Activated CD8-positive, alpha-beta T cell treated with anti-CD3 and anti-CD28 coated beads for 36 hours (primary cell): ENCODE measurements around the gene PTPRN2. TPM values are rescaled to one million over a fixed set of nuclear protein-coding genes. Genes with fewer than 3 reads are reported as not detected.

Experiments
- ATAC-seq: fragments of 200-7000 bp; cut with Tn5 transposase; one replicate; pipeline ENCODE4 v1.10.0; 2021; ENCODE audit warnings: mild to moderate bottlenecking, moderate library complexity
- CTCF ChIA-PET: fragments of 350-600 bp; sonication (Branson Sonifier 250); formaldehyde crosslinking; loops from one replicate; lab custom pipeline; 2021; ENCODE audit warnings: antibody characterized with exemption; lab: Charles Lee
- POLR2A ChIA-PET: fragments of 350-600 bp; sonication (Branson Sonifier 250); formaldehyde crosslinking; loops from one replicate; lab custom pipeline; 2021; ENCODE audit warnings: antibody characterized with exemption; lab: Charles Lee
- DNase-seq: peaks from one replicate; pipeline ENCODE4 v3.0.0-alpha.2; 2020
- H3K27ac Mint-ChIP-seq: one replicate; pipeline ENCODE4 v1.8.0; 2021; ENCODE audit warnings: mild to moderate bottlenecking, mixed read lengths
- H3K27me3 Mint-ChIP-seq: one replicate; pipeline ENCODE4 v1.8.0; 2021; ENCODE audit warnings: mixed read lengths
- H3K36me3 Mint-ChIP-seq: one replicate; pipeline ENCODE4 v1.8.0; 2021; ENCODE audit warnings: low read depth, mixed read lengths
- H3K4me1 Mint-ChIP-seq: one replicate; pipeline ENCODE4 v1.8.0; 2021; ENCODE audit warnings: low read depth, mixed read lengths
- H3K4me3 Mint-ChIP-seq: one replicate; pipeline ENCODE4 v1.8.0; 2021; ENCODE audit warnings: mild to moderate bottlenecking, moderate library complexity, mixed read lengths
- H3K9me3 Mint-ChIP-seq: one replicate; pipeline ENCODE4 v1.8.0; 2021; ENCODE audit warnings: mixed read lengths
- intact Hi-C: fragments of 100-400 bp; cut with micrococcal nuclease; formaldehyde crosslinking; loops from one replicate; pipeline ENCODE4 v1.10.0; 2022
- total RNA-seq, 2 experiments: library from RNA; stranded (reverse); gene quantifications; one replicate each; pipeline ENCODE4 v1.2.3, GENCODE V29; 2021
- TF ChIP-seq, protein P1 (sequence below): fragments of 200-600 bp; IDR thresholded peaks from one replicate; pipeline ENCODE4 v1.8.0; 2022; ENCODE audit warnings: antibody characterized with exemption, mild to moderate bottlenecking

Gene PTPRN2
- total RNA-seq, 2 experiments from 2014 or later, result 0.49 to 0.65 TPM

GRCh38 chr7:158325530-158326381, 261.9 kb downstream of the PTPRN2 start:
- Mint-ChIP-seq H3K4me3 (no peak overlapping the region), H3K27me3 (peaks cover 8% of the 10 kb centered on the region), H3K9me3 (peaks cover 14% of the 10 kb centered on the region), H3K27ac (no peak overlapping the region), H3K36me3 (no peaks in the 10 kb centered on the region), H3K4me1 (no peaks in the 10 kb centered on the region)
- intact Hi-C loops, result no loop called here
- no peak for DNase-seq
- ATAC-seq, result no peak
- POLR2A ChIA-PET, result no interaction called here
- TF ChIP-seq, protein P1, sequence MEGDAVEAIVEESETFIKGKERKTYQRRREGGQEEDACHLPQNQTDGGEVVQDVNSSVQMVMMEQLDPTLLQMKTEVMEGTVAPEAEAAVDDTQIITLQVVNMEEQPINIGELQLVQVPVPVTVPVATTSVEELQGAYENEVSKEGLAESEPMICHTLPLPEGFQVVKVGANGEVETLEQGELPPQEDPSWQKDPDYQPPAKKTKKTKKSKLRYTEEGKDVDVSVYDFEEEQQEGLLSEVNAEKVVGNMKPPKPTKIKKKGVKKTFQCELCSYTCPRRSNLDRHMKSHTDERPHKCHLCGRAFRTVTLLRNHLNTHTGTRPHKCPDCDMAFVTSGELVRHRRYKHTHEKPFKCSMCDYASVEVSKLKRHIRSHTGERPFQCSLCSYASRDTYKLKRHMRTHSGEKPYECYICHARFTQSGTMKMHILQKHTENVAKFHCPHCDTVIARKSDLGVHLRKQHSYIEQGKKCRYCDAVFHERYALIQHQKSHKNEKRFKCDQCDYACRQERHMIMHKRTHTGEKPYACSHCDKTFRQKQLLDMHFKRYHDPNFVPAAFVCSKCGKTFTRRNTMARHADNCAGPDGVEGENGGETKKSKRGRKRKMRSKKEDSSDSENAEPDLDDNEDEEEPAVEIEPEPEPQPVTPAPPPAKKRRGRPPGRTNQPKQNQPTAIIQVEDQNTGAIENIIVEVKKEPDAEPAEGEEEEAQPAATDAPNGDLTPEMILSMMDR, result no peak
- CTCF ChIA-PET, result no interaction called here

DNA sequence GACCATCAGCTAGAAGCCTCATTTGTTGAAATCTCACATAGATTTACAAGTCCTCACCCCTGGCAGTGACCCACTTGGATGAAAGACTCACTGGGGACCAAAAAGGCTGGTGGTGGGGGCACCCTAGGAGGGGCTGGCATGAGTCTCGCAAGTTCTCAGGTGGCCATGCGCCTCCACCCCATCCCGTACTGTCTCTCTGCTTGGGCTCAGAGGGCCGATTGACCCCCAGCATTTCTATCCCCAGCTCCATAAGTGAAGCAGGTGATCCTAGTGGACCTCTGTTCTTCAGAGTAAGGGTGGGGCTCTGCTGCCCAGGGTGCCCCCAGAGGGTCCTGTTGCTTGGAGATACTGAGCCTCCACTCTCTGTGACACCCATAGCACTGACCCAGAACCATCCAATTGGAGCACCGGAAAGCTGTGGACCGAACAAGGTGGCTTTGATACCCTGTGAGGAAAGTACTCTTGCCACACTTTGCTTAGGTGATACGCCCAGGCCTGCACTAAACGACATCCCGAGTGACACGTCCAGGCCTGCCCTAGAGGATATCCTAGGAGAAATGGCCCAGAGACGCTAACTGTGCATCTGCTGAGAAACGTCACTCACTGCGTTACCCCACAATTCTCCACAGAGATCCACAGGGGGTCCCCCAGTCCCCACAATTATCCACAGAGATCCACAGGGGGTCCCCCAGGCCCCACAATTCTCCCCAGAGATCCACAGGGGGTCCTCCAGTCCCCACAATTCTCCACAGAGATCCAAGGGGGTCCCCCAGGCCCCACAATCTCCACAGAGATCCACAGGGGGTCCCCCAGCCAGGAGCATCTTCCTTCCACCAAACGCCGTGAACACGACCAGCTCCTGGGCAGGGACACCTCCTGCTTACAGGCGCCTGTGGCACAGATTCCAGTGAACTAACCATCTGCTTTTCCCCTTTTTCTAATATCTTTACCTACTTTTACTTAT, 262.9 kb downstream of the PTPRN2 start:
- DNase-seq (no peak), ATAC-seq (no peak)
- Mint-ChIP-seq H3K36me3 (no peaks in the 10 kb centered on the region), H3K4me3 (no peak overlapping the region), H3K27ac (no peak overlapping the region), H3K27me3 (peaks cover 8% of the 10 kb centered on the region), H3K9me3 (peaks cover 10% of the 10 kb centered on the region), H3K4me1 (no peaks in the 10 kb centered on the region)
- intact Hi-C loops, result no loop called here
- ChIA-PET CTCF (no interaction called here), POLR2A (no interaction called here)
- TF ChIP-seq, protein P1, result no peak

DNA sequence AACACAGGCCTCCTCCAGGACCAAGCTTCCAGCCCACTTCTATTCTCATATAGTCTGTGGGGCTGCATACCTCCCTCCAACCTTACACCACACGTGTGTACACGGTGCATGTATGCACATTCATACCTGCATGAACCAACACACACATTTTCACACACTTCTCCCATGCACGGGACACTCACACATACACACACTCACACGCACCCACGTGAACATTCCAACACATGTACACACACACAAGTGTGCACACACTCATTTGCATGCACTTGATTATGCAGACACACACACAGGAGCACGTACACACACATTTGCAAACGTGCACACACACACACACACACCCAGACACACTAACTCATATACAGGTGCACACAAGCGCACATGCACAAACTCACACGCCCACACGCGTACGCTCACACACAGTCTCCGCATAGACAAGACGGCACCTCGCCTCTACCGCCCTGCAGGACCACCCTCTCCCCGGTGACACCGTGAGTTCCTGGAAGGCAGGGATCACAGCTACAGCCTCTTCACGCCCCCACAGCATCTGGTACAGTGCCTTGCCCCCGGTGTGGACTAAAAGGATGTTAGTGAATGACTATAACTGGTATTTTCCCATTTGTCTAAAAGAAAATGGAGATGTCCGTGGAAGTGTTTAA, 263.8 kb downstream of the PTPRN2 start:
- Mint-ChIP-seq H3K9me3 (peaks cover 10% of the 10 kb centered on the region), H3K4me1 (no peaks in the 10 kb centered on the region), H3K36me3 (no peaks in the 10 kb centered on the region), H3K27me3 (peaks cover 8% of the 10 kb centered on the region), H3K4me3 (no peak overlapping the region), H3K27ac (no peak overlapping the region)
- ChIA-PET CTCF (no interaction called here), POLR2A (no interaction called here)
- TF ChIP-seq, protein P1, result no peak
- intact Hi-C loops, result no loop called here
- ATAC-seq, result no peak
- DNase-seq, result no peak

- intact Hi-C loops, result no loop called here
- H3K9me3 Mint-ChIP-seq, result peaks cover 10% of the 10 kb centered on the region
- TF ChIP-seq, protein P1, result no peak
- no peak for ATAC-seq
- H3K27ac Mint-ChIP-seq, result no peak overlapping the region
- no peaks in the 10 kb centered on the region for H3K4me1 Mint-ChIP-seq
- POLR2A ChIA-PET, result no interaction called here
- no peaks in the 10 kb centered on the region for H3K36me3 Mint-ChIP-seq
- CTCF ChIA-PET, result no interaction called here
- peaks cover 8% of the 10 kb centered on the region for H3K27me3 Mint-ChIP-seq
- H3K4me3 Mint-ChIP-seq, result no peak overlapping the region
- DNase-seq, result no peak
Observed at GRCh38 chr7:158322616-158323530, 264.8 kb downstream of the PTPRN2 start.
